IMR-90 (cell line): ENCODE results near the gene CFAP45. TPM values are rescaled to one million over a fixed set of nuclear protein-coding genes. Genes with fewer than 3 reads are reported as not detected.
A peak's percentile ranks its signal among the peaks of the same experiment; 100 is the strongest.

ENCODE experiments used
- ATAC-seq: fragments of 200-7000 bp; cut with Tn5 transposase; 2 replicates; pipeline ENCODE4 v1.9.1; 2020; ENCODE audit warnings: low read depth, mild to moderate bottlenecking, moderate library complexity
- BruUV-seq: library from RNA; stranded (reverse); fragments of 400-500 nt; replicated peaks from 2 replicates; lab custom pipeline; 2021; lab: Mats Ljungman, UMichigan
- CTCF ChIA-PET: fragments of 300-600 bp; formaldehyde crosslinking; extraction: SDS; loops from one replicate; lab custom pipeline; 2021; ENCODE audit warnings: antibody characterized with exemption; lab: Yijun Ruan, JAX
- POLR2A ChIA-PET: fragments of 300-600 bp; sonication (Branson Sonifier 250); formaldehyde crosslinking; loops from one replicate; lab custom pipeline; 2022; ENCODE audit warnings: antibody characterized with exemption; ENCODE audit not compliant: unreplicated experiment; lab: Charles Lee
- DNase-seq: peaks from one replicate; pipeline ENCODE4 v3.0.0; 2013
- H2AFZ ChIP-seq: replicated peaks from 2 replicates; pipeline ENCODE3; 2013; ENCODE audit warnings: low read length, mild to moderate bottlenecking; ENCODE audit not compliant: poor library complexity
- H2AK5ac ChIP-seq: 2 replicates; pipeline ENCODE4 v1.6.1; 2013; ENCODE audit warnings: low read depth, low read length, inconsistent platforms
- H2AK9ac ChIP-seq: replicated peaks from 2 replicates; pipeline ENCODE3; 2013; ENCODE audit warnings: mild to moderate bottlenecking, low read depth, low read length, moderate library complexity; ENCODE audit not compliant: poor library complexity
- H2BK120ac ChIP-seq: 2 replicates; pipeline ENCODE4 v1.6.1; 2013; ENCODE audit warnings: low read depth, low read length, inconsistent platforms
- H2BK15ac ChIP-seq: 3 replicates; pipeline ENCODE4 v1.6.1; 2013; ENCODE audit warnings: low read depth, low read length, inconsistent platforms
- H2BK20ac ChIP-seq: 2 replicates; pipeline ENCODE4 v1.6.1; 2013; ENCODE audit warnings: low read depth, mild to moderate bottlenecking, inconsistent platforms, low read length, moderate library complexity
- H2BK5ac ChIP-seq: 2 replicates; pipeline ENCODE4 v1.6.1; 2013; ENCODE audit warnings: mild to moderate bottlenecking, low read depth, low read length, inconsistent platforms; ENCODE audit not compliant: poor library complexity, severe bottlenecking
- H3K14ac ChIP-seq: replicated peaks from 2 replicates; pipeline ENCODE4 v1.6.1; 2013; ENCODE audit warnings: low read depth, low read length, inconsistent platforms
- H3K18ac ChIP-seq: 2 replicates; pipeline ENCODE4 v1.6.1; 2013; ENCODE audit warnings: low read depth, low read length, control low read depth
- H3K23ac ChIP-seq: 2 replicates; pipeline ENCODE4 v1.6.1; 2013; ENCODE audit warnings: low read depth, low read length, inconsistent platforms
- H3K27ac ChIP-seq: 2 replicates; pipeline ENCODE4 v1.5.1; 2013; ENCODE audit warnings: mild to moderate bottlenecking, control low read depth, low read length; ENCODE audit not compliant: insufficient read depth
- H3K27me3 ChIP-seq: 2 replicates; pipeline ENCODE4 v1.6.1; 2013; ENCODE audit warnings: low read length; ENCODE audit not compliant: control insufficient read depth, insufficient read depth
- H3K36me3 ChIP-seq: 2 replicates; pipeline ENCODE4 v1.6.1; 2013; ENCODE audit warnings: low read length, mixed read lengths; ENCODE audit not compliant: control insufficient read depth, insufficient read depth
- H3K4ac ChIP-seq: 2 replicates; pipeline ENCODE4 v1.6.1; 2013; ENCODE audit warnings: low read depth, low read length, inconsistent platforms
- H3K4me1 ChIP-seq: 2 replicates; pipeline ENCODE4 v1.6.1; 2013; ENCODE audit warnings: low read length, mixed read lengths; ENCODE audit not compliant: control insufficient read depth, insufficient read depth
- H3K4me2 ChIP-seq: 2 replicates; pipeline ENCODE4 v1.6.1; 2013; ENCODE audit warnings: low read depth, mild to moderate bottlenecking, control low read depth, low read length, moderate library complexity
- H3K4me3 ChIP-seq: 2 replicates; pipeline ENCODE4 v1.5.1; 2013; ENCODE audit warnings: low read depth, mild to moderate bottlenecking, control low read depth, low read length, moderate library complexity; ENCODE audit not compliant: insufficient read depth
- H3K56ac ChIP-seq: 2 replicates; pipeline ENCODE4 v1.6.1; 2013; ENCODE audit warnings: low read length, inconsistent platforms; ENCODE audit not compliant: insufficient read depth; ENCODE audit errors: extremely low read depth
- H3K79me1 ChIP-seq, 2 experiments: 2 replicates each; pipeline ENCODE4 v1.6.1; 2013; ENCODE audit warnings: low read length in 2 of 2, inconsistent platforms in 1 of 2, low read depth in 1 of 2
- H3K9ac ChIP-seq: 2 replicates; pipeline ENCODE4 v1.6.1; 2013; ENCODE audit warnings: low read depth, low read length, control low read depth
- H3K9me1 ChIP-seq: 2 replicates; pipeline ENCODE4 v1.6.1; 2013; ENCODE audit warnings: low read length, inconsistent platforms; ENCODE audit not compliant: insufficient read depth
- H3K9me3 ChIP-seq: 2 replicates; pipeline ENCODE4 v1.6.1; 2013; ENCODE audit warnings: low read length; ENCODE audit not compliant: control insufficient read depth, insufficient read depth
- H4K20me1 ChIP-seq: 2 replicates; pipeline ENCODE4 v1.6.1; 2013; ENCODE audit warnings: low read length, inconsistent platforms; ENCODE audit not compliant: insufficient read depth
- H4K5ac ChIP-seq: 2 replicates; pipeline ENCODE4 v1.6.1; 2013; ENCODE audit warnings: mild to moderate bottlenecking, low read depth, low read length, control low read depth
- H4K8ac ChIP-seq, 2 experiments: 2 replicates each; pipeline ENCODE4 v1.6.1; 2013; ENCODE audit warnings: low read depth in 2 of 2, low read length in 2 of 2, control low read depth in 1 of 2, inconsistent platforms in 1 of 2
- H4K91ac ChIP-seq: 2 replicates; pipeline ENCODE4 v1.6.1; 2013; ENCODE audit warnings: low read depth, low read length, inconsistent platforms; ENCODE audit not compliant: insufficient read depth
- BHLHE40 ChIP-seq: fragments of 150-350 bp; IDR thresholded peaks from 2 replicates; pipeline ENCODE4 v1.6.1; 2016; ENCODE audit warnings: mild to moderate bottlenecking, low read depth, low read length
- CHD1 ChIP-seq: IDR thresholded peaks from 2 replicates; pipeline ENCODE4 v1.6.1; 2012; ENCODE audit warnings: low read depth, low read length, improper control_type of control experiment
- FOS ChIP-seq: fragments of 150-350 bp; IDR thresholded peaks from 2 replicates; pipeline ENCODE4 v1.6.1; 2016; ENCODE audit warnings: low read depth, low read length
- MAFK ChIP-seq: IDR thresholded peaks from 2 replicates; pipeline ENCODE4 v1.6.1; 2012; ENCODE audit warnings: low read depth, low read length, improper control_type of control experiment
- MAZ ChIP-seq: IDR thresholded peaks from 2 replicates; pipeline ENCODE4 v1.6.1; 2012; ENCODE audit warnings: low read depth, mild to moderate bottlenecking, low read length, improper control_type of control experiment, moderate library complexity, borderline replicate concordance
- MXI1 ChIP-seq: IDR thresholded peaks from 2 replicates; pipeline ENCODE4 v1.6.1; 2012; ENCODE audit warnings: low read depth, mild to moderate bottlenecking, low read length, moderate library complexity, borderline replicate concordance
- NFE2L2 ChIP-seq: fragments of 150-350 bp; IDR thresholded peaks from 2 replicates; pipeline ENCODE4 v1.6.1; 2016; ENCODE audit warnings: low read depth, mild to moderate bottlenecking, low read length
- POLR2A ChIP-seq: IDR thresholded peaks from 2 replicates; pipeline ENCODE4 v1.6.1; 2012; ENCODE audit warnings: mild to moderate bottlenecking, low read depth, low read length
- RAD21 ChIP-seq: IDR thresholded peaks from 2 replicates; pipeline ENCODE4 v1.6.1; 2012; ENCODE audit warnings: low read length, improper control_type of control experiment
- RCOR1 ChIP-seq: IDR thresholded peaks from 2 replicates; pipeline ENCODE4 v1.6.1; 2012; ENCODE audit warnings: mild to moderate bottlenecking, low read length, improper control_type of control experiment; ENCODE audit not compliant: insufficient replicate concordance
- RFX5 ChIP-seq: IDR thresholded peaks from 2 replicates; pipeline ENCODE4 v1.8.0; 2012; ENCODE audit warnings: low read depth, mild to moderate bottlenecking, low read length, moderate library complexity
- SMC3 ChIP-seq: fragments of 150-350 bp; IDR thresholded peaks from 2 replicates; pipeline ENCODE4 v1.6.1; 2016; ENCODE audit warnings: low read depth, mild to moderate bottlenecking, antibody characterized with exemption, low read length, moderate library complexity
- WGBS, 2 experiments: methylation state at CpG; one replicate each; pipeline versions ENCODE4 v1.1.5 to v1.1.7; 2013; ENCODE audit warnings: missing lambda C conversion rate in 2 of 2; ENCODE audit not compliant: insufficient read length in 1 of 2; ENCODE audit errors: extremely low coverage in 2 of 2; 5-methylcytosine and 5-hydroxymethylcytosine counted together
- dilution Hi-C: fragments of 300-500 bp; cut with HindIII; formaldehyde crosslinking; loops from one replicate; pipeline ENCODE4 v1.14.3; 2018; ENCODE audit warnings: low sequenced_read_pairs; ENCODE audit not compliant: unreplicated experiment
- in situ Hi-C: fragments of 300-500 bp; cut with MboI; formaldehyde crosslinking; loops from 3 replicates; pipeline ENCODE4 v1.14.3; 2019; ENCODE audit warnings: low sequenced_read_pairs, inconsistent platforms, mixed read lengths
- intact Hi-C: fragments of 100-400 bp; cut with micrococcal nuclease; formaldehyde crosslinking; loops from 2 replicates; pipeline ENCODE4 v1.10.0; 2022
- polyA plus RNA-seq, 3 experiments: library from polyadenylated mRNA; depleted of rRNA; stranded (reverse); fragments of >200 nt; gene quantifications; 2 replicates each; pipeline ENCODE4 v1.2.3, GENCODE V29; 2012; ENCODE audit warnings: low replicate concordance in 1 of 3
- total RNA-seq: library from RNA; depleted of rRNA; stranded (reverse); fragments of >200 nt; gene quantifications from 2 replicates; pipeline ENCODE4 v1.2.3, GENCODE V29; 2012
- TF ChIP-seq, protein P1 (sequence below): fragments of 150-350 bp; IDR thresholded peaks from 2 replicates; pipeline ENCODE4 v1.6.1; 2016; ENCODE audit warnings: low read depth, mild to moderate bottlenecking, low read length, moderate library complexity, borderline replicate concordance
- TF ChIP-seq, protein P2 (sequence below): fragments of 150-350 bp; IDR thresholded peaks from 2 replicates; pipeline ENCODE4 v1.6.1; 2017; ENCODE audit warnings: mild to moderate bottlenecking, antibody characterized with exemption, low read length, low read depth

The CFAP45 gene
- total and polyA plus RNA-seq, 2 of the 4 experiments (the other 2 are of a cell fraction), result 0.51 to 0.72 TPM

DNA sequence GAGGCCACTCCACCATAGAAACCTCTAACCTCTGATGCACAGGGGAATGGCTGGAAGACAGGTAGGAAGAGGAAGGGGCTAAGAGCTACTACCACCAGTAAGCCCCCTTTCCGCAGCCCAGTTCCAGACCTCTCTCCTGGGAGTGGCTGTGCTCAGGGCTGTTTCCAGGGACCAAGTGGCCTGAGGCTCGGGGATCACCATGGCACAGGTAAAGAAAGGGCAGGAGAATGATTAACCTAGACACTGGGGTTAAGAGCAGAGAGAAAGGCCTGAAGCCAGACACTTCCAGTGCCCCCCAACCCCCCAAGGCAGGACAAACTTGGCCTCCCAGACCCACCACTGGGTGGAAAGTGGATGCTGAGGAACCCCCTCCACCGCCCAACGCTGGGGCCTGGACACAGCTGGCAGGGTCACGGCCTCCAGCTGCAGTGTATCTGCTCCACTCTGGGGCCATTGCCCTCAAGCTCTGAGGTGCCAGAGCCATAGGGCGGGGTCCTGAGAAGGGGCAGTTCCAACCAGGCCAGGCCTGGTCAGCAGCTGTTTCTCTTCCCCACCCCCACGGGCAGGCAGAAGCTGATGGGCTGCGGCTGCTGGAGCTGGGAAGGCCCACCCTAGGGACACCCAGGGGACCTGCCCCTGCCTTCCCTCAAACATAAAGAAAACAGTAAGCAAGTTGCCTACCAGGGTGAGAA, 22.7 kb upstream of the CFAP45 start:
- BruUV-seq, result no TSS peak
- CTCF ChIA-PET, result interaction anchor here (0.9 to 1.1 kb wide), 2 partner anchors 34 to 1068 kb away, joined by 3 read pairs; no protein-coding TSS in a partner anchor
- peak; percentile 41 for DNase-seq
- TF ChIP-seq BHLHE40 (no peak), FOS (no peak), RCOR1 (no peak), SMC3 (no peak), MXI1 (no peak), NFE2L2 (no peak), MAFK (no peak), POLR2A (no peak), MAZ (no peak; the same call in 1 of the 2 replicates), RAD21 (no peak), RFX5 (no peak), CHD1 (no peak)
- TF ChIP-seq, protein P1, sequence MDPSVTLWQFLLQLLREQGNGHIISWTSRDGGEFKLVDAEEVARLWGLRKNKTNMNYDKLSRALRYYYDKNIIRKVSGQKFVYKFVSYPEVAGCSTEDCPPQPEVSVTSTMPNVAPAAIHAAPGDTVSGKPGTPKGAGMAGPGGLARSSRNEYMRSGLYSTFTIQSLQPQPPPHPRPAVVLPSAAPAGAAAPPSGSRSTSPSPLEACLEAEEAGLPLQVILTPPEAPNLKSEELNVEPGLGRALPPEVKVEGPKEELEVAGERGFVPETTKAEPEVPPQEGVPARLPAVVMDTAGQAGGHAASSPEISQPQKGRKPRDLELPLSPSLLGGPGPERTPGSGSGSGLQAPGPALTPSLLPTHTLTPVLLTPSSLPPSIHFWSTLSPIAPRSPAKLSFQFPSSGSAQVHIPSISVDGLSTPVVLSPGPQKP, result no peak
- TF ChIP-seq, protein P2, sequence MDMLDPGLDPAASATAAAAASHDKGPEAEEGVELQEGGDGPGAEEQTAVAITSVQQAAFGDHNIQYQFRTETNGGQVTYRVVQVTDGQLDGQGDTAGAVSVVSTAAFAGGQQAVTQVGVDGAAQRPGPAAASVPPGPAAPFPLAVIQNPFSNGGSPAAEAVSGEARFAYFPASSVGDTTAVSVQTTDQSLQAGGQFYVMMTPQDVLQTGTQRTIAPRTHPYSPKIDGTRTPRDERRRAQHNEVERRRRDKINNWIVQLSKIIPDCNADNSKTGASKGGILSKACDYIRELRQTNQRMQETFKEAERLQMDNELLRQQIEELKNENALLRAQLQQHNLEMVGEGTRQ, result no peak

More for the DNA sequence above, 22.7 kb upstream of the CFAP45 start:
- Histone ChIP-seq H3K36me3 (peaks cover 31% of the 10 kb centered on the region), H3K9me3 (no peaks in the 10 kb centered on the region), H3K4ac (peak overlapping the region; percentile 95), H2AK5ac (peak overlapping the region; percentile 75), H3K79me1 (peaks cover 8 to 66% of the 10 kb centered on the region in 2 experiments), H3K56ac (peak overlapping the region; percentile 41; the same call in 1 of the 2 replicates), H4K20me1 (peaks cover 62% of the 10 kb centered on the region), H3K27ac (peak overlapping the region; percentile 86), H3K18ac (peak overlapping the region; percentile 48), H3K27me3 (no peaks in the 10 kb centered on the region), H3K4me1 (peaks cover 24% of the 10 kb centered on the region), H4K5ac (peak overlapping the region; percentile 82), H3K4me3 (peak overlapping the region; percentile 83), H4K91ac (peak overlapping the region; percentile 96), H3K4me2 (peak overlapping the region; percentile 91), H2BK5ac (peak overlapping the region; percentile 78), H2AK9ac (peak overlapping the region; percentile 100), H3K14ac (peak overlapping the region; percentile 75), H4K8ac (peak overlapping the region; percentile 80 to 85), H2AFZ (peak overlapping the region; percentile 5), H2BK120ac (peak overlapping the region; percentile 94), H2BK20ac (peak overlapping the region; percentile 64; the same call in 1 of the 2 replicates), H2BK15ac (peak overlapping the region; percentile 33; the same call in 2 of the 3 replicates), H3K23ac (peak overlapping the region; percentile 69; the same call in 1 of the 2 replicates), H3K9ac (peak overlapping the region; percentile 77), H3K9me1 (peaks cover 30% of the 10 kb centered on the region)
- peak; percentile 16 for ATAC-seq
- intact Hi-C loops, result loop anchor here (10.0 kb wide), 1 partner anchor 292 kb away; no protein-coding TSS in a partner anchor
- in situ Hi-C loops, result no loop called here
- dilution Hi-C loops, result no loop called here
- 5% methylated on average over 3 of the region's 8 CpGs; no CpG with 5 or more reads in 1 of the 2 experiments for WGBS, 2 experiments
- POLR2A ChIA-PET, result interaction anchor here (1.1 kb wide), 1 partner anchor 83 kb away, joined by 16 read pairs; no protein-coding TSS in a partner anchor
